NB4 (cell line): ENCODE data around the gene P4HB.

Source experiments
- DNase-seq: peaks from one replicate; pipeline ENCODE4 v3.0.0; 2010; ENCODE audit warnings: low read depth
- H3K4me3 ChIP-seq: one replicate; pipeline ENCODE4 v1.5.1; 2011; ENCODE audit warnings: mild to moderate bottlenecking, low read depth, low read length, moderate library complexity
- MAX ChIP-seq: IDR thresholded peaks from 2 replicates; pipeline ENCODE4 v1.6.1; 2011; ENCODE audit warnings: low read depth, low read length
- MYC ChIP-seq: IDR thresholded peaks from 2 replicates; pipeline ENCODE4 v1.6.1; 2011; ENCODE audit warnings: low read depth, low read length
- POLR2A ChIP-seq: IDR thresholded peaks from 2 replicates; pipeline ENCODE4 v1.6.1; 2011; ENCODE audit warnings: mild to moderate bottlenecking; ENCODE audit not compliant: insufficient read length; ENCODE audit errors: extremely low read depth
- TF ChIP-seq, protein P1 (sequence below): IDR thresholded peaks from one replicate; pipeline ENCODE4 v1.5.1; 2012; ENCODE audit warnings: low read depth, low read length

P4HB gene

DNA sequence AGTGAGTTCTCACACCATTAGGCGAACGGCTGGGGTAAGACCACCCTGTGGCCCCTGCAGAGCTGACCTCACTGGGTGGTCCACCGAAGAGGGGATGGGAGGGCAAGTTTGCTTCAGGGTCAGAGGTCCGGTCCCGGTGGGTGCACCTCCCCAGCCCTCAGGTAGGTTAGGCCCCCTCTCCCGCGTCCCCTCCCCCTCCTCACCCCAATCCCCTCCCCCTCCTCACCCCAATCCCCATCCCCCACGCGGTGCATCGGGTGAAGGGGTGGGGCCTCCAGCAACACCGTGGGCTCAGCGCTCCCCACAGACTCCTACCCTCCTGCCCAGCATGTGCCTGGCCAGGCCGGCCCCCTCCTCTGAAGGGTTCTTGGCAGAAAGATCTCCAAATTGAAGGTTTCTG is 40.6 kb downstream of the P4HB start:
- TF ChIP-seq POLR2A (no peak), MYC (no peak), MAX (no peak)
- TF ChIP-seq, protein P1, sequence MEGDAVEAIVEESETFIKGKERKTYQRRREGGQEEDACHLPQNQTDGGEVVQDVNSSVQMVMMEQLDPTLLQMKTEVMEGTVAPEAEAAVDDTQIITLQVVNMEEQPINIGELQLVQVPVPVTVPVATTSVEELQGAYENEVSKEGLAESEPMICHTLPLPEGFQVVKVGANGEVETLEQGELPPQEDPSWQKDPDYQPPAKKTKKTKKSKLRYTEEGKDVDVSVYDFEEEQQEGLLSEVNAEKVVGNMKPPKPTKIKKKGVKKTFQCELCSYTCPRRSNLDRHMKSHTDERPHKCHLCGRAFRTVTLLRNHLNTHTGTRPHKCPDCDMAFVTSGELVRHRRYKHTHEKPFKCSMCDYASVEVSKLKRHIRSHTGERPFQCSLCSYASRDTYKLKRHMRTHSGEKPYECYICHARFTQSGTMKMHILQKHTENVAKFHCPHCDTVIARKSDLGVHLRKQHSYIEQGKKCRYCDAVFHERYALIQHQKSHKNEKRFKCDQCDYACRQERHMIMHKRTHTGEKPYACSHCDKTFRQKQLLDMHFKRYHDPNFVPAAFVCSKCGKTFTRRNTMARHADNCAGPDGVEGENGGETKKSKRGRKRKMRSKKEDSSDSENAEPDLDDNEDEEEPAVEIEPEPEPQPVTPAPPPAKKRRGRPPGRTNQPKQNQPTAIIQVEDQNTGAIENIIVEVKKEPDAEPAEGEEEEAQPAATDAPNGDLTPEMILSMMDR = no peak
- no peak for DNase-seq
- H3K4me3 ChIP-seq = no peak overlapping the region

DNA sequence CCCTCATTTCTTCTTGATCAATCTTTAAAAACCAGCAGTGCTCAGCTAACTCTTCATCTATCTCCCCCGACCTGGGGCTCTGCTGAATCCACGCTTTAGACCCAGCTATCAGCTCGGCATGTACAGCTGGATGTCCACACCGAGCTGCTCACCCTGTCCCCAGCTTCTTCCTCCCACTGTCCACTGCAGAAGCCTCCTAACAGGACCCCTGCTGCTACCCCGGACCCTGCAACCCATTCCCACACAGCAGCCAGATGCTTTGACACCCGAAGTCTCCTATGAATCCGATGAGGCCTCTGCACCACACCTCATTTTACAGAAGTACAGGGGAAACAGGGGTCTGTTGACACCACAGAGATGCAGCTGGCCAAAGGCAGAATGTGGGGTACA is 42.6 kb downstream of the P4HB start:
- no peak for DNase-seq
- TF ChIP-seq, protein P1 = no peak
- no peak for TF ChIP-seq MYC
- no peak for TF ChIP-seq POLR2A
- no peak for TF ChIP-seq MAX
- no peak overlapping the region for H3K4me3 ChIP-seq

- no peak overlapping the region for H3K4me3 ChIP-seq
- TF ChIP-seq MAX (no peak), MYC (no peak), POLR2A (no peak)
- TF ChIP-seq, protein P1 = no peak
- no peak for DNase-seq
Measured at GRCh38 chr17:81815646-81815986, 44.7 kb downstream of the P4HB start.

DNA sequence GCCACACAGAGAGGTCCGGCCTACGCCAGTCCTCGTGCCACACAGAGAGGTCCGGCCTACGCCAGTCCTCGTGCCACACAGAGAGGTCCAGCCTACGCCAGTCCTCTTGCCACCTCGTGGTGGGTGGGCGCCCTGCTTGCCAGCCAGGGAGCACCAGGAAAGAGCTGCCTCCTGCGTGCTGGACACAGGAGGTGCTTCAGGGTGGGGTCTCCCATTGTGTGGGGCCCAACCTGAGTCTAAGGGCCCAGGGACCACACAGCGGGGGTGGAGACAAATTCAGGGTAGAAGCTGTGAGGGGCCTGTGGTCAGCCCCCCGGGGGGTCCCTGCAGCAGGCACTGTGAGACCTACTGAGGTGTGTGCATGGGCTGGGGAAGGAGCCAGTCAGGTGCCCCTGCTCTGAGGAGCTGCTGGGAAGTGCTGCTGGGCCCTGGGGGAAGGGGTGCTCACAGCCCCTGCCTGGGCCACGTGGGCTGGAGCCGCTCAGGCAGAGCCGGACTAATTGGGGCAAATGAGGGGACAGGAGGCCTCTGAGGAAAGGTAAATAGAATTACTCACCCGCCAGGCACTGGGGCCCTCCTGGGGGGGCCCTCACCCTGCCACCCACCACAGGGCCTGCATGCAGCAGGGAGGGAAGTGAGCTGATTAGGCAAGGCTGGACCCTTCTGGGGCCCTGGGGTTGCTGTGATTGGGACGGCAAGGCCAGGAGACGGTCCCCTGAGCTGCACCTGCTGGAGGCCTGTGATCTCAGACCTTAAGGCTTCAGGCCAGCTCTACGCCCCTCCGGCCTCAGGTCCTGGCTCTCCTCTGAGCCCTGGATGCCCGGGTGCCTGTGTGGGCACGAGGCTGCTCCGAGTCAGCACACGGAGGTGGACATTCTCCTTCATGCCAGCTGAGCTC is 45.3 kb downstream of the P4HB start:
- TF ChIP-seq MAX = peak; percentile 91
- TF ChIP-seq, protein P1 = no peak
- peak; percentile 72 for TF ChIP-seq MYC
- DNase-seq = peak; percentile 84
- H3K4me3 ChIP-seq = no peak overlapping the region

- TF ChIP-seq MYC = no peak
- no peak for DNase-seq
- no peak overlapping the region for H3K4me3 ChIP-seq
Measured at GRCh38 chr17:81813861-81814683, 46.3 kb downstream of the P4HB start.

DNA sequence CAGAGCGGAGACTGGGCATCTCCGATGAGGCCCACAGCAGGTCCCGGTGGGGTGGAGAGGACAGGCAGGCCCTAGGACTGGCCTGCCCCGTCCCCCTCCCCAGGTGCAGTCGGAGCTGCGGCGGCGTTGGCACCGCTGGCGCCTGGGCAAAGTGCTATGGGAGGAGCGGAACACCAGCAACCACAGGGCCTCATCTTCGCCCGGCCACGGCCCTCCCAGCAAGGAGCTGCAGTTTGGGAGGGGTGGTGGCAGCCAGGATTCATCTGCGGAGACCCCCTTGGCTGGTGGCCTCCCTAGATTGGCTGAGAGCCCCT is 47.0 kb downstream of the P4HB start:
- no peak overlapping the region for H3K4me3 ChIP-seq
- TF ChIP-seq MAX (no peak), POLR2A (no peak), MYC (no peak)
- TF ChIP-seq, protein P1 = no peak
- DNase-seq = no peak
